GM18909 (cell line): ENCODE measurements around the gene TOMM40L.
A peak's percentile ranks its signal among the peaks of the same experiment; 100 is the strongest.

Experiments
- ATAC-seq: cut with Tn5 transposase; IDR thresholded peaks from one replicate; pipeline ENCODE4 v1.9.1; 2021; ENCODE audit warnings: mild to moderate bottlenecking; ENCODE audit not compliant: unreplicated experiment, poor library complexity

TOMM40L gene

GRCh38 chr1:161225534-161226319 is at the start of gene TOMM40L:
Gene TOMM40L, plus strand, starts transcription at chr1:161226060. Its CDS starts 430 bp downstream, at chr1:161226490.
- peak; percentile 95 for ATAC-seq

DNA sequence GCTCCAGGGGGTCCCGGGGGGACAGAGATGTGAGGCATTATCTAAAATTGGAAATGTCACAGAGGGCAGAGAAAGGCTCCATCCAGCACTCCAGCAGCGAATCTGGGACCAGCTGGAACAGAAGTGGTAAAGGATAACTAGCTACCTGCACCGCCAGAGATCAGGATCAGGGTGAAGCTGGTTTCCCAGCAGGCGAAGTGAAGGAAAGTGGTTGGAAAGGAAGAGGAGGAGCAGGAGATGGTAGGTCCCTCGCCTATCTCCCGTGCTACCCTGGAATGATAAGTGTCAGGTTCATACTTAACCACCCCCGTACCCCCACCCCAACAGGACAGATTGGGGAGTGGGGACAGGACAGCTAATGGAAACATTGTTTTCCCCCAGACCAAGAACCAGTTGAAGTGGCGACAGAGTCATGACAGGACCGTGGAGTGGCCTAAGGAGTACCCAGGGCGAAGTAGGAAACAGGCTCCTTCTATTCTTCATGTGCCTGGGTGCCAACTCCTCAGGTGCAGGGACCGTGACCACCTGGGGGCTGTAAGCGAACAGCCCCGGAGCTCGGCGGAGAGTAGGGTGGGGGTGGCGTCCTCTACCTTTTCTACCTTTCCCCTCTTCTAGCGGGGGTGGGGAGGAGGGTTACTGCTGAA is 49.3 kb upstream of the TOMM40L start:
- no peak for ATAC-seq

GRCh38 chr1:161177112-161177935 is 48.5 kb upstream of the TOMM40L start, which contains the start of gene B4GALT3:
Gene B4GALT3, minus strand, starts transcription at chr1:161177507. Its CDS starts 1,447 bp downstream, at chr1:161176060.
- ATAC-seq: peak; percentile 83

DNA sequence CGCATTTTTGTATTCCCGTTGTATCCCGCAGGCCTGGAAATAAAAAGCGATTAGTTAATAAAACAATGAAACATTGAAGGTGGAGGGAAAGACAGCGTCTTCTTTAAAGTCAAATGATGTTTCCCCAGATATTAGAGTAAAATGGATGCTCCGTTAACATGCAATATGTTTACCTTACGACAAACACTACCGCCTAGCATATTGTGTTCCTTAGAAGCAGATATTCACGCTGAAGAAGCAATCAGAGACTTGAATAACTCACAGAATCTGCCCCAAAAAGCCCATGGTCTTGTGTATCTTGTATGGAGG is 48.0 kb upstream of the TOMM40L start:
- no peak for ATAC-seq

DNA sequence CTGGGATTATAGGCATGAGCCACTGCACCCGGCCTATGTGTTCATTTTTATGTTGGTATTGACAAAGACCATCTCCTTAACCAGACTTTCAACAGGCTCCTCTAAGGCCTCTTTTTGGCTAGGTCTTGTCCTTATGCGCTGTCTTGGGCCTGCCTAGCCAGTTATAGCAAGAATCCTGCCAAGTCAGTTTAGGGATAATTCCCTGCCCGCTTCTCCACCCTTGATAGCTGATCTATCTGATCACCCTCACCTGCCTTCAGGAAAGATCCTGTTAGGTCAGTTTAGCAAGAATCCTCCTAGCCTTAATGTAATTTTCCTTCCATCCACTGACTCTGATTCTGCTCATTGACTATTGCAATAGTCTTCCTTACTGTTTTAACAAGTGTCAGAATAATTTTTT is 46.2 kb upstream of the TOMM40L start:
- no peak for ATAC-seq

GRCh38 chr1:161180639-161181038 is 45.2 kb upstream of the TOMM40L start:
- no peak for ATAC-seq

- peak; percentile 49 for ATAC-seq
Measured at GRCh38 chr1:161182214-161182613, 43.6 kb upstream of the TOMM40L start.

GRCh38 chr1:161185282-161185682 is 40.6 kb upstream of the TOMM40L start:
- ATAC-seq: peak; percentile 68

DNA sequence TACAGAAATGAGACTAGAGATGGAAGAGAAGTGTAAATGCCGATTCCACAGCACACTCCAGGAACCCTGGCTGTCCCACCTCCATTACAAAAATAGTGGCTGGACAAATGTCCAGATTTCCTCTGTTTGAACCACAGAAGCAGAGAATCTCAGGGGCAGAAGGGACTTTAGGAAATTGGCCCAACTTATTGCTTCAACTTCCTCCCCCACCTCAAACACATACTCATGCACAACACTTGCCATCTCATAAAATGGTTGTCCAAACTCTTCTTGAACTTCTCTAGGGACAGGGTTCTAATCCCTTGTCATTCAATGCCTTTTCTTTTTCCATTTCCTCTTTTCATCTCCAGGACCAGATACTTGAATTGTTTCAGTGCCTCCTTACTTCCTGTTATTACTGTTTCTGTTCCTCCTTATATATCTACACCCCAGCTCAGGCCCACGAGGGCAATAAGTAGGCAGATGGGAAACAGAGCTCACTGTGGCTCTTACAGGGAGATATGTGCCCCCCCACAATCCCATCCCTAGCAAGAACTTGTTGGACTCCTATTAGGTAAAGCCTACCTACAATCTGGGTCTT is 40.0 kb upstream of the TOMM40L start:
- ATAC-seq: peak; percentile 21

DNA sequence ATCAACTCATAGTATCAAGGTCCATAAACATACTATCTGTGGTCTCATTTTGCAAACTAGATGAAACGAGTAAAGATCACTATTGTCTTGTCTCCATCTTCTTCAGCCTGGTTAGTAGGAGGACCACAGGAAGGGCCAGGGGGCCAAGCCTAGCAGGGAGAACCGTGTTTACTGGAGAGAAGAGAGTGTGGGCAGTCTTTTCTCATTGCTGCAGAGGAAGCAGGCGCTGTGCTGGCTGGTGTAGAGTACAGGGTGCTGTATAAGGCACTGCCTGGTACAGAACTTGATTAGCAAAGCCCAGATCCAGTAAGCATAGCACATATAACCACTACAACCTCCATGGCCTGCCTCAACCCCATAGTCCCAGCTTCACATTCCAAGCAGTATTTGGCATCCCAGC is 38.5 kb upstream of the TOMM40L start:
- ATAC-seq: no peak

- no peak for ATAC-seq
Measured at GRCh38 chr1:161188381-161188780, 37.5 kb upstream of the TOMM40L start.

DNA sequence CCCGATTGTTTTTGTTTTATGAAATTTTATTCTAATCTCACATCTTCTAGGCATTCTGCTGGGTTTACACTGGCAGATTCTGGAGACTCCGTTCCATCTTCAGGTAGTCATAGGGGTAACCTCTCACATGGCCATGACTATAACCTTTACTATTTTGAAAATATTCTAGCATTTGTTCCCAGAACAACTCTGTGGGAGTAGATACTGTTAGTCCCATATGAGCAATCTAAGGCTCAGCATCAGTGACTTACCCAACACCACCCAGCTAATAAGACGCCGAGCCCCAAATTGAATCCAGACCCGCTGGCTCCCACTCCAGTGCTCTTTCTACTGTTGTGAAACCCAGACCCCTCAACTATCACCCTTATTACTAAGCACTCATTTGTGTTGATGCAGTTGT is 36.8 kb upstream of the TOMM40L start:
- ATAC-seq: no peak

GRCh38 chr1:161190962-161191521 is 34.8 kb upstream of the TOMM40L start:
- ATAC-seq: no peak

- ATAC-seq: no peak
Measured at GRCh38 chr1:161191971-161192370, 33.9 kb upstream of the TOMM40L start.

GRCh38 chr1:161192476-161193465 is 33.1 kb upstream of the TOMM40L start:
- no peak for ATAC-seq

DNA sequence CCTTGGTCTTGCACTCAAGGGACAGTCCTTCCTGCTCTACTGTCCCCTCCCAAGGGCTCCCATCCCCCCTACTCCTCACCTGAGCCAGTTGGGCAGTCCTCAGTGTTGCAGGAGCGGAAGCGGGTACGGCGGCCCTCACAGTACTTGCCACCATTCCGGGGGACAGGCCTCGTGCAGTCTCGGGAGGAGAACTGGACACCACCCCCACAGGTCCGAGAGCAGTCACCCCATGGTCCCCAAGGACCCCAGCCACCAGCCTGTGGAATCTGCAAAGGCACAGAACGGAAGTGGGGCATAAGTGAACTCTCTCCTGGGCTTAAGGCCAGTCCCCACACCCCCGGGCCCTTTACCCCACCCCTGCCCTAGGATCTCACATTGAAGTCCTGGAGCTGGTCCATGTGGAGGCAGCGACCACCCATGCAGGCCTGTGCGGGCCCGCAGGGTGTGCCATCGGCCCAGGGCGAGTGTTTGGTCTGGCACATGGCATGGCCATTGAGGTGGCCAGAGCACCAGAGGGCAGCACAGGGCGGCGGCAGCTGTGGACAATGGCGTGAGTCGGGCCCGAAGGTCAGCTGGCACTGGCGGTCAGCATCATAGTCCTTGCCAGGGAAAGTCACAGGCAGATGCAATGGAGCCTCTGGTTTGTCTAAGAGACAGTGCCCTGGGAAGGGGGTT is 32.2 kb upstream of the TOMM40L start:
- no peak for ATAC-seq

DNA sequence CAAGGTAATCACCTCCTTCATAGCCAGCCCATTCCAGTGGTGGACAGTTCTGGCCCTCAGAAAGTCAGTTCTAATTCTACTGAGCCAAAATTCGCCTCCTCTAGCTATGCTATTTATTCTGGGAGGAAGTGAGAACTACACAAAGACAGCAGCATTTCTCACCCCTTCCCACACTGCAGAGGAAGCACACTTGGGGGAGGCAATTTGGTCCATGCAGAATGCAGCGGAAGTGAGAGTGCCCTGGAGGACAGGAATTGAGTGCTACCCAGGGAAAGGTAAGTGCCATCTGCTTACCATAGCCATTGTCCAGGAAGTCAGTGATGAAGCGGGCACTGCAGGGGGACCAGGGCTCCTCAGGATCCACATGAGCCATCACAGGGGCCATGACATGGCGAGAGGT is 30.7 kb upstream of the TOMM40L start:
- peak; percentile 56 for ATAC-seq

- no peak for ATAC-seq
Measured at GRCh38 chr1:161196111-161196510, 29.7 kb upstream of the TOMM40L start.
